H1 (cell line): ENCODE results near the gene HIPK3. TPM values are rescaled to one million over a fixed set of nuclear protein-coding genes. Genes with fewer than 3 reads are reported as not detected.

Experiments
- CTCF ChIA-PET: fragments of 300-600 bp; sonication (Branson Sonifier 250); formaldehyde crosslinking; loops from one replicate; lab custom pipeline; 2021; ENCODE audit not compliant: partially characterized antibody; lab: Charles Lee
- POLR2A ChIA-PET: fragments of 300-600 bp; sonication (Branson Sonifier 250); formaldehyde crosslinking; loops from one replicate; lab custom pipeline; 2021; ENCODE audit warnings: inconsistent platforms; ENCODE audit not compliant: partially characterized antibody; lab: Charles Lee
- DNase-seq, 2 experiments: peaks; one replicate each; pipeline versions ENCODE4 v3.0.0 to v3.0.0-alpha.2; 2010 to 2022; ENCODE audit warnings: low spot score in 2 of 2, low read depth in 1 of 2, mixed read lengths in 1 of 2
- FAIRE-seq: peaks from 2 replicates; lab custom pipeline; 2011; peaks lifted over from hg19 to GRCh38; lab: Jason Lieb, UNC
- H2AFZ ChIP-seq: 2 replicates; pipeline ENCODE4 v1.8.1; 2012; ENCODE audit warnings: low read length, inconsistent platforms
- H2AK5ac ChIP-seq: 2 replicates; pipeline ENCODE4 v1.6.1; 2013; ENCODE audit warnings: low read depth, low read length
- H2BK120ac ChIP-seq: replicated peaks from 2 replicates; pipeline ENCODE3; 2013; ENCODE audit warnings: low read depth, low read length, inconsistent platforms
- H2BK12ac ChIP-seq: 2 replicates; pipeline ENCODE4 v1.6.1; 2013; ENCODE audit warnings: low read depth, low read length
- H2BK15ac ChIP-seq: 2 replicates; pipeline ENCODE4 v1.6.1; 2013; ENCODE audit warnings: low read length
- H2BK20ac ChIP-seq: 2 replicates; pipeline ENCODE4 v1.6.1; 2013; ENCODE audit warnings: low read length
- H2BK5ac ChIP-seq: 2 replicates; pipeline ENCODE4 v1.6.1; 2013; ENCODE audit warnings: low read depth, low read length
- H3K14ac ChIP-seq: 2 replicates; pipeline ENCODE4 v1.6.1; 2013; ENCODE audit warnings: inconsistent platforms; ENCODE audit not compliant: insufficient read length
- H3K18ac ChIP-seq: 2 replicates; pipeline ENCODE4 v1.6.1; 2013; ENCODE audit warnings: low read length; ENCODE audit errors: extremely low read depth
- H3K23ac ChIP-seq: 2 replicates; pipeline ENCODE4 v1.6.1; 2013; ENCODE audit warnings: inconsistent platforms; ENCODE audit not compliant: insufficient read length
- H3K23me2 ChIP-seq: 2 replicates; pipeline ENCODE4 v1.6.1; 2013; ENCODE audit warnings: low read depth, low read length
- H3K27ac ChIP-seq: 2 replicates; pipeline ENCODE4 v1.6.1; 2011; ENCODE audit warnings: low read depth, low read length, inconsistent platforms
- H3K27me3 ChIP-seq, 4 experiments: replicated peaks in 1 of 4; 1 replicate in 1 of 4; 2 replicates in 3 of 4; pipeline versions ENCODE4 v1.6.1 to v1.8.1; 2011 to 2013; ENCODE audit warnings: low read length in 3 of 4, mild to moderate bottlenecking in 3 of 4, inconsistent platforms in 2 of 4, mixed read lengths in 2 of 4, moderate library complexity in 1 of 4; ENCODE audit not compliant: control insufficient read depth in 3 of 4, insufficient read depth in 3 of 4; ENCODE audit errors: extremely low read depth in 1 of 4
- H3K36me3 ChIP-seq, 4 experiments: 2 replicates each; pipeline versions ENCODE4 v1.6.1 to v1.8.1; 2011 to 2013; ENCODE audit warnings: mild to moderate bottlenecking in 4 of 4, low read length in 3 of 4, moderate library complexity in 2 of 4, control low read depth in 1 of 4, inconsistent platforms in 1 of 4; ENCODE audit not compliant: insufficient read depth in 4 of 4, control insufficient read depth in 2 of 4
- H3K4ac ChIP-seq: replicated peaks from 2 replicates; pipeline ENCODE3; 2013; ENCODE audit warnings: low read length, low read depth, mixed read lengths, inconsistent platforms; ENCODE audit not compliant: insufficient read length
- H3K4me1 ChIP-seq, 4 experiments: replicated peaks in 1 of 4; 1 replicate in 1 of 4; 2 replicates in 3 of 4; pipeline versions ENCODE4 v1.6.1 to v1.8.1; 2011 to 2013; ENCODE audit warnings: low read length in 3 of 4, inconsistent platforms in 2 of 4, mixed read lengths in 1 of 4; ENCODE audit not compliant: insufficient read depth in 4 of 4, control insufficient read depth in 3 of 4
- H3K4me2 ChIP-seq, 2 experiments: 2 replicates each; pipeline versions ENCODE4 v1.6.1 to v1.8.1; 2011 to 2013; ENCODE audit warnings: low read depth in 2 of 2, low read length in 2 of 2, control low read depth in 1 of 2, inconsistent platforms in 1 of 2, mild to moderate bottlenecking in 1 of 2; ENCODE audit not compliant: insufficient read depth in 1 of 2
- H3K4me3 ChIP-seq, 4 experiments: fragments of 200-600, 300-600 bp in 1 of 4; sonication (generic), shearing (Covaris generic), sonication (Bioruptor Twin) in 1 of 4; 2 replicates each; pipeline versions ENCODE4 v1.5.1 to v1.8.1; 2011 to 2016; ENCODE audit warnings: low read length in 4 of 4, low read depth in 3 of 4, control low read depth in 2 of 4, inconsistent platforms in 2 of 4, mild to moderate bottlenecking in 2 of 4, mixed read lengths in 1 of 4, moderate library complexity in 1 of 4; ENCODE audit not compliant: insufficient read depth in 2 of 4; ENCODE audit errors: extremely low read depth in 1 of 4
- H3K56ac ChIP-seq: replicated peaks from 2 replicates; pipeline ENCODE3; 2013; ENCODE audit warnings: low read depth, mild to moderate bottlenecking, mixed read lengths, low read length, inconsistent platforms; ENCODE audit not compliant: insufficient read length
- H3K79me1 ChIP-seq: 2 replicates; pipeline ENCODE4 v1.6.1; 2013; ENCODE audit warnings: low read depth, low read length, control low read depth
- H3K79me2 ChIP-seq, 2 experiments: 2 replicates each; pipeline versions ENCODE4 v1.6.1 to v1.8.1; 2012 to 2013; ENCODE audit warnings: low read length in 2 of 2, mild to moderate bottlenecking in 2 of 2, inconsistent platforms in 1 of 2; ENCODE audit not compliant: insufficient read depth in 2 of 2, control insufficient read depth in 1 of 2
- H3K9ac ChIP-seq, 4 experiments: replicated peaks in 1 of 4; 1 replicate in 1 of 4; 2 replicates in 3 of 4; pipeline versions ENCODE4 v1.6.1 to v1.8.1; 2011 to 2013; ENCODE audit warnings: low read depth in 3 of 4, low read length in 3 of 4, control low read depth in 2 of 4, mild to moderate bottlenecking in 2 of 4, moderate library complexity in 2 of 4, inconsistent platforms in 1 of 4; ENCODE audit errors: extremely low read depth in 1 of 4
- H3K9me3 ChIP-seq, 2 experiments: 2 replicates each; pipeline versions ENCODE4 v1.6.1 to v1.8.1; 2012 to 2013; ENCODE audit warnings: mild to moderate bottlenecking in 2 of 2, moderate library complexity in 2 of 2, control low read depth in 1 of 2, inconsistent platforms in 1 of 2, low read depth in 1 of 2, low read length in 1 of 2, mixed read lengths in 1 of 2; ENCODE audit not compliant: insufficient read depth in 2 of 2
- H4K20me1 ChIP-seq, 2 experiments: replicated peaks in 1 of 2; 2 replicates each; pipeline versions ENCODE3 to v1.8.1; 2011 to 2013; ENCODE audit warnings: inconsistent platforms in 2 of 2, low read length in 2 of 2, mild to moderate bottlenecking in 1 of 2; ENCODE audit not compliant: insufficient read depth in 2 of 2, control insufficient read depth in 1 of 2
- H4K5ac ChIP-seq: 2 replicates; pipeline ENCODE4 v1.6.1; 2013; ENCODE audit warnings: low read length, low read depth, mixed read lengths, inconsistent platforms; ENCODE audit not compliant: insufficient read length
- H4K8ac ChIP-seq: 2 replicates; pipeline ENCODE4 v1.8.0; 2013; ENCODE audit warnings: mild to moderate bottlenecking, moderate library complexity, low read length, inconsistent platforms; ENCODE audit not compliant: insufficient read depth; ENCODE audit errors: extremely low read depth
- H4K91ac ChIP-seq: replicated peaks from 2 replicates; pipeline ENCODE3; 2013; ENCODE audit warnings: low read length, mixed read lengths, inconsistent platforms; ENCODE audit not compliant: insufficient read length
- CHD2 ChIP-seq: IDR thresholded peaks from 2 replicates; pipeline ENCODE4 v1.6.1; 2012; ENCODE audit warnings: low read length, improper control_type of control experiment
- EP300 ChIP-seq, 2 experiments: IDR thresholded peaks; 1 replicate in 1 of 2; 2 replicates in 1 of 2; pipeline ENCODE4 v1.6.1; 2011 to 2012; ENCODE audit warnings: low read depth in 2 of 2, low read length in 2 of 2, mild to moderate bottlenecking in 2 of 2, borderline replicate concordance in 1 of 2, inconsistent platforms in 1 of 2, moderate library complexity in 1 of 2
- JUN ChIP-seq: IDR thresholded peaks from 2 replicates; pipeline ENCODE4 v1.6.1; 2011; ENCODE audit warnings: low read depth, mild to moderate bottlenecking, improper control_type of control experiment, low read length
- MAFK ChIP-seq: IDR thresholded peaks from 2 replicates; pipeline ENCODE4 v1.6.1; 2012; ENCODE audit warnings: low read depth, mild to moderate bottlenecking, improper control_type of control experiment, low read length
- PHF8 ChIP-seq: fragments of 200-600 bp; sonication (generic); conservative IDR thresholded peaks from 2 replicates; pipeline ENCODE4 v1.7.1; 2012; ENCODE audit warnings: low read depth, mild to moderate bottlenecking, inconsistent platforms, low read length, moderate library complexity
- POU5F1 ChIP-seq: IDR thresholded peaks from 2 replicates; pipeline ENCODE4 v1.6.1; 2011; ENCODE audit warnings: low read depth, mild to moderate bottlenecking, low read length, moderate library complexity
- SP2 ChIP-seq: IDR thresholded peaks from 2 replicates; pipeline ENCODE4 v1.6.1; 2012; ENCODE audit warnings: mild to moderate bottlenecking, low read length, inconsistent platforms
- TCF12 ChIP-seq: IDR thresholded peaks from 2 replicates; pipeline ENCODE4 v1.6.1; 2011; ENCODE audit warnings: low read depth, mild to moderate bottlenecking, low read length
- WGBS, 2 experiments: shearing (Covaris generic) in 1 of 2; methylation state at CpG; one replicate each; pipeline versions ENCODE4 v1.1.6 to v1.1.7; 2013 to 2015; ENCODE audit warnings: low lambda C conversion rate in 2 of 2, mixed read lengths in 2 of 2, inconsistent platforms in 1 of 2, low coverage in 1 of 2, missing lambda C conversion rate in 1 of 2; ENCODE audit not compliant: insufficient replicate concordance in 2 of 2, insufficient coverage in 1 of 2, insufficient read length in 1 of 2; ENCODE audit errors: extremely low coverage in 1 of 2, missing lambda C conversion rate in 1 of 2; 5-methylcytosine and 5-hydroxymethylcytosine counted together
- polyA plus RNA-seq, 7 experiments: library from polyadenylated mRNA; depleted of rRNA in 3 of 7; stranded (reverse) in 5 of 7; unstranded in 2 of 7; fragments of >200 nt in 5 of 7; fragments of 200-250 nt in 2 of 7; gene quantifications; 1 replicate in 5 of 7; 2 replicates in 1 of 7; 4 replicates in 1 of 7; pipeline versions ENCODE4 v1.2.1 to v1.2.3, GENCODE V29; 2011 to 2013; ENCODE audit warnings: missing spikeins in 2 of 7, mixed read lengths in 2 of 7
- total RNA-seq: library from RNA; stranded (reverse); fragmentation: NEBNext Ultra II Directional; extraction: Animal tissue kit (Norgen Biotek cat#: 25700); gene quantifications from 2 replicates; pipeline ENCODE4 v1.2.1, GENCODE V29; 2021
- TF ChIP-seq, protein P1 (sequence below), 3 experiments: IDR thresholded peaks; 1 replicate in 2 of 3; 2 replicates in 1 of 3; pipeline versions ENCODE4 v1.5.1 to v1.6.1; 2011; ENCODE audit warnings: low read length in 3 of 3, mild to moderate bottlenecking in 3 of 3, inconsistent platforms in 2 of 3, low read depth in 1 of 3, moderate library complexity in 1 of 3; ENCODE audit not compliant: insufficient read depth in 1 of 3; ENCODE audit errors: control extremely low read depth in 1 of 3

Gene HIPK3
- total and polyA plus RNA-seq, 2 of the 8 experiments (the other 6 are each of a cell fraction or from before 2014, with no cell fraction given) = 5.0 to 22.3 TPM

DNA sequence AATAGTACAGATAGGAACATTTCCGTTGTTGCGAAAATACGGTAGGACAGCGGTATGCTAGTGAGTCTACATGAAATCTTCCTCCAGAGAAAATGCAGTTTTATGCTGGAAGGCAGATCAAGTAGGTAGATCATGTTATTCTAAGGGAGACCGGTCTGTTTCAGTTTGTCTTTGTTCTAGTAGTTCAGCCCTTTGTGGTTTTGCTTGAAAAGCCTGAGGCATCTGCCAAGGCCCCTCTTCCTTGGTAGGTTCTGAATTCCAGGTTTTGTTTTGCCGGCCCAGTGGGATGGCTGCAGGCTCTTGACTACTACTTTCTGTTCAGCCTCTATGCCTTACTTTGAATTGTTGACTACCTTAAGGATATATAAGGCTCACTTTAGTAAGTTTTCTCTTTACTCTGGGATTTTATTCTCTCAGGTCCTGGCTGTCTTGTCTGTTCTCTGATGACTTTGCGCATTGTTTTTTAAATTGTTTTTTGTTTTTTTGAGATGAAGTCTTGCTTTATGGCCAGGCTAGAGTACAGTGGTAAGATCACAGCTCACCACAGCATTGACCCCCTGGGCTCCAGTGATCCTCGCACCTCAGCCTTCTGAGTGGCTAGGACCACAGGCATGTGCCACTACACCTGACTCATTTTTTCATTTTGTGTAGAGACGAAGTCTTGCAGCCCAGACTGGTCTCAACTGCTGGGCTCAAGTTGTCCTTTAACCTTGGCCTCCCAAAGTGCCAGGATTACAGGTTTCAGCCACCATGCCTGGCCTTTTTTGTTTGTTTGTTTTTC is 53.7 kb downstream of the HIPK3 start:
- Histone ChIP-seq H3K27ac (no peak overlapping the region), H2BK20ac (no peak overlapping the region), H3K9ac (no peak overlapping the region), H4K20me1 (peaks cover 0 to 4% of the 10 kb centered on the region in 2 experiments), H3K18ac (no peak overlapping the region; the same call in 1 of the 2 replicates), H3K79me1 (peaks cover 2% of the 10 kb centered on the region; the same call in 1 of the 2 replicates), H3K23me2 (no peaks in the 10 kb centered on the region; the same call in 1 of the 2 replicates), H2AK5ac (peak overlapping the region; percentile 68; the same call in 1 of the 2 replicates), H3K14ac (no peak overlapping the region), H4K91ac (no peak overlapping the region), H3K27me3 (no peaks in the 10 kb centered on the region), H3K23ac (no peak overlapping the region), H2BK12ac (0 out of 2 replicates have a peak overlapping the region, but pooled peaks have one; percentile 82), H3K4me1 (no peaks in the 10 kb centered on the region), H4K5ac (peak overlapping the region; percentile 21), H2BK15ac (no peak overlapping the region), H2AFZ (no peak overlapping the region), H2BK120ac (no peak overlapping the region), H3K4me3 (no peak overlapping the region), H3K79me2 (peaks cover 0 to 34% of the 10 kb centered on the region in 2 experiments; a peak in 2 of 4 replicates), H3K36me3 (no peaks in the 10 kb centered on the region), H2BK5ac (peak overlapping the region; percentile 62; the same call in 1 of the 2 replicates), H4K8ac (no peak overlapping the region), H3K9me3 (no peaks in the 10 kb centered on the region), H3K4ac (no peak overlapping the region), H3K4me2 (peak overlapping the region; percentile 26 to 41; a peak in 2 of 4 replicates), H3K56ac (no peak overlapping the region)
- ChIA-PET CTCF (interaction anchor here (1.2 kb wide), 1 partner anchor 91 kb away, joined by 4 read pairs; no protein-coding TSS in a partner anchor), POLR2A (interaction anchor here (1.3 kb wide), 1 partner anchor 9 kb away, joined by 3 read pairs; no protein-coding TSS in a partner anchor)
- 89% methylated on average over 9 of the region's 9 CpGs; no CpG with 5 or more reads in 1 of the 2 experiments for WGBS, 2 experiments
- no peak for FAIRE-seq
- peak in 1 of 2 experiments; percentile 21 for DNase-seq
- TF ChIP-seq POU5F1 = no peak
- no peak for TF ChIP-seq SP2
- TF ChIP-seq EP300 (IDR thresholded peaks at IDR 0.05; ENCODE audit: borderline replicate concordance in 1 of 2, low read depth in 2 of 2, low read length in 2 of 2) = no peak
- no peak for TF ChIP-seq CHD2
- no peak for TF ChIP-seq MAFK
- TF ChIP-seq JUN = no peak
- TF ChIP-seq TCF12 = no peak
- TF ChIP-seq PHF8 = no peak
- TF ChIP-seq, protein P1, sequence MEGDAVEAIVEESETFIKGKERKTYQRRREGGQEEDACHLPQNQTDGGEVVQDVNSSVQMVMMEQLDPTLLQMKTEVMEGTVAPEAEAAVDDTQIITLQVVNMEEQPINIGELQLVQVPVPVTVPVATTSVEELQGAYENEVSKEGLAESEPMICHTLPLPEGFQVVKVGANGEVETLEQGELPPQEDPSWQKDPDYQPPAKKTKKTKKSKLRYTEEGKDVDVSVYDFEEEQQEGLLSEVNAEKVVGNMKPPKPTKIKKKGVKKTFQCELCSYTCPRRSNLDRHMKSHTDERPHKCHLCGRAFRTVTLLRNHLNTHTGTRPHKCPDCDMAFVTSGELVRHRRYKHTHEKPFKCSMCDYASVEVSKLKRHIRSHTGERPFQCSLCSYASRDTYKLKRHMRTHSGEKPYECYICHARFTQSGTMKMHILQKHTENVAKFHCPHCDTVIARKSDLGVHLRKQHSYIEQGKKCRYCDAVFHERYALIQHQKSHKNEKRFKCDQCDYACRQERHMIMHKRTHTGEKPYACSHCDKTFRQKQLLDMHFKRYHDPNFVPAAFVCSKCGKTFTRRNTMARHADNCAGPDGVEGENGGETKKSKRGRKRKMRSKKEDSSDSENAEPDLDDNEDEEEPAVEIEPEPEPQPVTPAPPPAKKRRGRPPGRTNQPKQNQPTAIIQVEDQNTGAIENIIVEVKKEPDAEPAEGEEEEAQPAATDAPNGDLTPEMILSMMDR (IDR thresholded peaks at IDR 0.05; ENCODE audit: control extremely low read depth in 1 of 3, insufficient read depth in 1 of 3, low read depth in 1 of 3, low read length in 3 of 3) = no peak
